Measurements from ENCODE around the gene PGBD4.

The PGBD4 gene

GRCh38 chr15:34064438-34064837 lies 37.4 kb upstream of the PGBD4 start:
- no peak for DNase-seq (ENCODE audit: extremely low spot score)
- TF ChIP-seq, protein P1, sequence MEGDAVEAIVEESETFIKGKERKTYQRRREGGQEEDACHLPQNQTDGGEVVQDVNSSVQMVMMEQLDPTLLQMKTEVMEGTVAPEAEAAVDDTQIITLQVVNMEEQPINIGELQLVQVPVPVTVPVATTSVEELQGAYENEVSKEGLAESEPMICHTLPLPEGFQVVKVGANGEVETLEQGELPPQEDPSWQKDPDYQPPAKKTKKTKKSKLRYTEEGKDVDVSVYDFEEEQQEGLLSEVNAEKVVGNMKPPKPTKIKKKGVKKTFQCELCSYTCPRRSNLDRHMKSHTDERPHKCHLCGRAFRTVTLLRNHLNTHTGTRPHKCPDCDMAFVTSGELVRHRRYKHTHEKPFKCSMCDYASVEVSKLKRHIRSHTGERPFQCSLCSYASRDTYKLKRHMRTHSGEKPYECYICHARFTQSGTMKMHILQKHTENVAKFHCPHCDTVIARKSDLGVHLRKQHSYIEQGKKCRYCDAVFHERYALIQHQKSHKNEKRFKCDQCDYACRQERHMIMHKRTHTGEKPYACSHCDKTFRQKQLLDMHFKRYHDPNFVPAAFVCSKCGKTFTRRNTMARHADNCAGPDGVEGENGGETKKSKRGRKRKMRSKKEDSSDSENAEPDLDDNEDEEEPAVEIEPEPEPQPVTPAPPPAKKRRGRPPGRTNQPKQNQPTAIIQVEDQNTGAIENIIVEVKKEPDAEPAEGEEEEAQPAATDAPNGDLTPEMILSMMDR (IDR thresholded peaks at IDR 0.05; ENCODE audit: control extremely low read depth, extremely low read depth, low read depth, missing control alignments): no peak
- POLR2A ChIA-PET: no interaction called here
- CTCF ChIA-PET: interaction anchor here (1.3 to 4.6 kb wide), 6 partner anchors 9 to 519 kb away, joined by 4 to 52 read pairs (median 6); partner anchors contain the start of genes GOLGA8B and KATNBL1

- TF ChIP-seq, protein P1 (IDR thresholded peaks at IDR 0.05; ENCODE audit: control extremely low read depth, extremely low read depth, low read depth, missing control alignments): no peak
- DNase-seq (ENCODE audit: extremely low spot score): no peak
- CTCF ChIA-PET: interaction anchor here (1.4 to 4.6 kb wide), 4 partner anchors 10 to 518 kb away, joined by 3 to 52 read pairs (median 6); partner anchors contain the start of genes GOLGA8B and KATNBL1
- POLR2A ChIA-PET: no interaction called here
Observed at GRCh38 chr15:34065261-34065660, 36.6 kb upstream of the PGBD4 start.

GRCh38 chr15:34065941-34066340 lies 35.9 kb upstream of the PGBD4 start:
- ChIA-PET POLR2A (no interaction called here), CTCF (interaction anchor here (1.4 to 4.6 kb wide), 2 partner anchors 44 to 145 kb away, joined by 3 to 52 read pairs; partner anchors contain the start of gene KATNBL1)
- no peak for DNase-seq (ENCODE audit: extremely low spot score)
- TF ChIP-seq, protein P1 (IDR thresholded peaks at IDR 0.05; ENCODE audit: control extremely low read depth, extremely low read depth, low read depth, missing control alignments): no peak

GRCh38 chr15:34070003-34070402 lies 31.9 kb upstream of the PGBD4 start:
- CTCF ChIA-PET: interaction anchor here (1.6 kb wide), 1 partner anchor 9 kb away, joined by 6 read pairs; no protein-coding TSS in a partner anchor
- POLR2A ChIA-PET: no interaction called here
- TF ChIP-seq, protein P1 (IDR thresholded peaks at IDR 0.05; ENCODE audit: control extremely low read depth, extremely low read depth, low read depth, missing control alignments): no peak
- no peak for DNase-seq (ENCODE audit: extremely low spot score)

GRCh38 chr15:34076785-34077184 lies 25.1 kb upstream of the PGBD4 start:
- TF ChIP-seq, protein P1 (IDR thresholded peaks at IDR 0.05; ENCODE audit: control extremely low read depth, extremely low read depth, low read depth, missing control alignments): no peak
- POLR2A ChIA-PET: interaction anchor here (1.0 kb wide), 1 partner anchor 132 kb away, joined by 3 read pairs; no protein-coding TSS in a partner anchor
- DNase-seq (ENCODE audit: extremely low spot score): no peak
- CTCF ChIA-PET: interaction anchor here (0.9 to 2.5 kb wide), 3 partner anchors 14 to 33 kb away, joined by 3 to 7 read pairs (median 4); no protein-coding TSS in a partner anchor

GRCh38 chr15:34078900-34079299 lies 23.0 kb upstream of the PGBD4 start:
- ChIA-PET POLR2A (no interaction called here), CTCF (interaction anchor here (0.8 to 1.0 kb wide), 2 partner anchors 15 to 16 kb away, joined by 3 to 5 read pairs; no protein-coding TSS in a partner anchor)
- DNase-seq (ENCODE audit: extremely low spot score): no peak
- TF ChIP-seq, protein P1 (IDR thresholded peaks at IDR 0.05; ENCODE audit: control extremely low read depth, extremely low read depth, low read depth, missing control alignments): no peak

All from GM10248 (cell line).